Upper lobe of left lung (tissue), 4 donors: ENCODE results near the gene CDH13.

Experiments
- POLR2A ChIP-seq, 4 donors: fragments of 450-650 bp; IDR thresholded peaks; one replicate each; pipeline ENCODE4 v1.5.1; 2016 to 2017; ENCODE audit warnings: antibody characterized with exemption in 4 of 4, mild to moderate bottlenecking in 2 of 4
- POLR2AphosphoS5 ChIP-seq, 2 donors: sonication (generic); formaldehyde crosslinking; IDR thresholded peaks; one replicate each; pipeline ENCODE4 v1.5.1; 2017; ENCODE audit warnings: antibody characterized with exemption in 2 of 2
- TF ChIP-seq, protein P1 (sequence below), 6 experiments: fragments of 450-650 bp in 4 of 6; fragments of 200-600 bp in 2 of 6; sonication (generic) in 2 of 6; IDR thresholded peaks; one replicate each; pipeline ENCODE4 v1.5.1; 2016 to 2019; ENCODE audit warnings: antibody characterized with exemption in 6 of 6

DNA sequence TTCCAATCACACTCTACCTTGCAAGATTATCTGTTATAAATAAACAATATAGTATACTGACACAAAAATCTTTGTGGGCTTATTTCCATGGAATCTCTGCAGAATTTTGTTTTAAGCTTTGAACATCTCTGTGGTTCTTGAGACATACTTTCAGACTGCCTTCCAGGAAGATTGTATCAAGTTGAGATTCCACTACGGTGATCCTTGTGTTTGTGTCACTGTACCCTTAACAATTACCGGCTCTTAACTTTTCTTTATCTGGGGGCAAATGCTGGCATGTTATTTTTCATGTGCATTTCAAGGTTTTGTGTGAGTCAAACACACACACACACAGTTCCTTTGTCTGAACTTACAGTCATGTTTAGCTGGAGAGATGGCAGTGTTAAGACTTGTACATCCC, 708.3 kb downstream of the CDH13 start:
- TF ChIP-seq, protein P1, sequence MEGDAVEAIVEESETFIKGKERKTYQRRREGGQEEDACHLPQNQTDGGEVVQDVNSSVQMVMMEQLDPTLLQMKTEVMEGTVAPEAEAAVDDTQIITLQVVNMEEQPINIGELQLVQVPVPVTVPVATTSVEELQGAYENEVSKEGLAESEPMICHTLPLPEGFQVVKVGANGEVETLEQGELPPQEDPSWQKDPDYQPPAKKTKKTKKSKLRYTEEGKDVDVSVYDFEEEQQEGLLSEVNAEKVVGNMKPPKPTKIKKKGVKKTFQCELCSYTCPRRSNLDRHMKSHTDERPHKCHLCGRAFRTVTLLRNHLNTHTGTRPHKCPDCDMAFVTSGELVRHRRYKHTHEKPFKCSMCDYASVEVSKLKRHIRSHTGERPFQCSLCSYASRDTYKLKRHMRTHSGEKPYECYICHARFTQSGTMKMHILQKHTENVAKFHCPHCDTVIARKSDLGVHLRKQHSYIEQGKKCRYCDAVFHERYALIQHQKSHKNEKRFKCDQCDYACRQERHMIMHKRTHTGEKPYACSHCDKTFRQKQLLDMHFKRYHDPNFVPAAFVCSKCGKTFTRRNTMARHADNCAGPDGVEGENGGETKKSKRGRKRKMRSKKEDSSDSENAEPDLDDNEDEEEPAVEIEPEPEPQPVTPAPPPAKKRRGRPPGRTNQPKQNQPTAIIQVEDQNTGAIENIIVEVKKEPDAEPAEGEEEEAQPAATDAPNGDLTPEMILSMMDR (IDR thresholded peaks at IDR 0.05): no peak
- no peak for TF ChIP-seq POLR2A (IDR thresholded peaks at IDR 0.05)
- no peak for TF ChIP-seq POLR2AphosphoS5 (IDR thresholded peaks at IDR 0.05)
